SU-DHL-6 (cell line): Measurements from ENCODE around the gene PXDC1.

Experiments
- H2AFZ ChIP-seq: fragments of 200-600 bp; sonication (generic); 2 replicates; pipeline ENCODE4 v1.6.1; 2014; ENCODE audit warnings: low read depth, mild to moderate bottlenecking, moderate library complexity, mixed read lengths, antibody characterized with exemption, low read length; ENCODE audit not compliant: severe bottlenecking
- H3F3A ChIP-seq: fragments of 200-600 bp; shearing (Covaris generic); 2 replicates; pipeline ENCODE4 v1.6.0; 2016; ENCODE audit warnings: antibody characterized with exemption, mild to moderate bottlenecking; ENCODE audit not compliant: insufficient read depth
- H3K27ac ChIP-seq: fragments of 200-600 bp; sonication (generic); 2 replicates; pipeline ENCODE4 v1.5.1; 2016; ENCODE audit warnings: low read depth, mild to moderate bottlenecking, low read length, moderate library complexity, mixed read lengths
- H3K27me3 ChIP-seq: fragments of 200-600 bp; sonication (generic), shearing (Covaris generic); 2 replicates; pipeline ENCODE4 v1.6.0; 2014; ENCODE audit warnings: mild to moderate bottlenecking, low read length
- H3K36me3 ChIP-seq: fragments of 200-600 bp; sonication (generic); 2 replicates; pipeline ENCODE4 v1.6.1; 2014; ENCODE audit warnings: mild to moderate bottlenecking, low read length, mixed read lengths
- H3K4me2 ChIP-seq: fragments of 300-600, 200-600 bp; shearing (Covaris generic), sonication (generic); 2 replicates; pipeline ENCODE4 v1.6.0; 2014; ENCODE audit warnings: low read length, low read depth, mild to moderate bottlenecking; ENCODE audit not compliant: poor library complexity, severe bottlenecking
- H3K4me3 ChIP-seq: fragments of 200-600 bp; sonication (generic); 2 replicates; pipeline ENCODE4 v1.5.1; 2014; ENCODE audit warnings: antibody characterized with exemption, low read length, mild to moderate bottlenecking, mixed read lengths; ENCODE audit not compliant: insufficient read depth, poor library complexity, severe bottlenecking
- H3K79me2 ChIP-seq: fragments of 200-600 bp; sonication (generic); 2 replicates; pipeline ENCODE4 v1.6.1; 2014; ENCODE audit warnings: mild to moderate bottlenecking, low read length, moderate library complexity; ENCODE audit not compliant: insufficient read depth
- H3K9ac ChIP-seq: fragments of 200-600 bp; sonication (generic); 2 replicates; pipeline ENCODE4 v1.7.0; 2014; ENCODE audit warnings: mild to moderate bottlenecking, low read length
- H3K9me2 ChIP-seq: fragments of 200-600 bp; sonication (generic); replicated peaks from 2 replicates; pipeline ENCODE4 v1.6.1; 2014; ENCODE audit warnings: low read length; ENCODE audit not compliant: insufficient read depth
- H3K9me3 ChIP-seq: fragments of 200-600 bp; sonication (generic); 2 replicates; pipeline ENCODE4 v1.6.1; 2014; ENCODE audit warnings: low read length, mixed read lengths; ENCODE audit not compliant: insufficient read depth
- H4K20me1 ChIP-seq: fragments of 200-600 bp; sonication (generic); 2 replicates; pipeline ENCODE4 v1.6.1; 2014; ENCODE audit warnings: low read depth, mild to moderate bottlenecking, antibody characterized with exemption, low read length, moderate library complexity, mixed read lengths
- EZH2phosphoT487 ChIP-seq: fragments of 200-600 bp; sonication (generic), shearing (Covaris generic); conservative IDR thresholded peaks from 2 replicates; pipeline ENCODE4 v1.6.1; 2018; ENCODE audit warnings: mild to moderate bottlenecking, antibody characterized with exemption, low read length, moderate library complexity, mixed read lengths
- TF ChIP-seq, protein P1 (sequence below): fragments of 200-600 bp; sonication (generic); IDR thresholded peaks from one replicate; pipeline ENCODE4 v1.5.1; 2017; ENCODE audit warnings: antibody characterized with exemption, mild to moderate bottlenecking, low read length, moderate library complexity; ENCODE audit not compliant: insufficient read depth, poor library complexity, severe bottlenecking

PXDC1 gene

GRCh38 chr6:3726421-3726820, 25.1 kb downstream of the PXDC1 start:
- Histone ChIP-seq H4K20me1 (no peaks in the 10 kb centered on the region), H3K9me3 (no peaks in the 10 kb centered on the region), H3K9me2 (no peaks in the 10 kb centered on the region), H2AFZ (no peak overlapping the region), H3K27ac (no peak overlapping the region), H3K27me3 (no peaks in the 10 kb centered on the region), H3K4me2 (no peak overlapping the region), H3K4me3 (no peak overlapping the region), H3K36me3 (no peaks in the 10 kb centered on the region), H3K79me2 (no peaks in the 10 kb centered on the region), H3F3A (no peaks in the 10 kb centered on the region), H3K9ac (no peak overlapping the region)
- no peak for TF ChIP-seq EZH2phosphoT487
- TF ChIP-seq, protein P1, sequence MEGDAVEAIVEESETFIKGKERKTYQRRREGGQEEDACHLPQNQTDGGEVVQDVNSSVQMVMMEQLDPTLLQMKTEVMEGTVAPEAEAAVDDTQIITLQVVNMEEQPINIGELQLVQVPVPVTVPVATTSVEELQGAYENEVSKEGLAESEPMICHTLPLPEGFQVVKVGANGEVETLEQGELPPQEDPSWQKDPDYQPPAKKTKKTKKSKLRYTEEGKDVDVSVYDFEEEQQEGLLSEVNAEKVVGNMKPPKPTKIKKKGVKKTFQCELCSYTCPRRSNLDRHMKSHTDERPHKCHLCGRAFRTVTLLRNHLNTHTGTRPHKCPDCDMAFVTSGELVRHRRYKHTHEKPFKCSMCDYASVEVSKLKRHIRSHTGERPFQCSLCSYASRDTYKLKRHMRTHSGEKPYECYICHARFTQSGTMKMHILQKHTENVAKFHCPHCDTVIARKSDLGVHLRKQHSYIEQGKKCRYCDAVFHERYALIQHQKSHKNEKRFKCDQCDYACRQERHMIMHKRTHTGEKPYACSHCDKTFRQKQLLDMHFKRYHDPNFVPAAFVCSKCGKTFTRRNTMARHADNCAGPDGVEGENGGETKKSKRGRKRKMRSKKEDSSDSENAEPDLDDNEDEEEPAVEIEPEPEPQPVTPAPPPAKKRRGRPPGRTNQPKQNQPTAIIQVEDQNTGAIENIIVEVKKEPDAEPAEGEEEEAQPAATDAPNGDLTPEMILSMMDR = no peak

- Histone ChIP-seq H3K9ac (no peak overlapping the region), H3K4me3 (no peak overlapping the region), H3F3A (no peaks in the 10 kb centered on the region), H2AFZ (no peak overlapping the region), H3K79me2 (no peaks in the 10 kb centered on the region), H3K27me3 (no peaks in the 10 kb centered on the region), H3K9me2 (no peaks in the 10 kb centered on the region), H3K27ac (no peak overlapping the region), H3K36me3 (no peaks in the 10 kb centered on the region), H3K4me2 (no peak overlapping the region), H4K20me1 (no peaks in the 10 kb centered on the region), H3K9me3 (no peaks in the 10 kb centered on the region)
- TF ChIP-seq, protein P1 = no peak
- TF ChIP-seq EZH2phosphoT487 = no peak
Measured at GRCh38 chr6:3725145-3726047, 26.1 kb downstream of the PXDC1 start.

- Histone ChIP-seq H4K20me1 (no peaks in the 10 kb centered on the region), H3K9ac (no peak overlapping the region)
- TF ChIP-seq, protein P1 = no peak
- no peak for TF ChIP-seq EZH2phosphoT487
Measured at GRCh38 chr6:3724451-3725144, 26.9 kb downstream of the PXDC1 start.

More at GRCh38 chr6:3724451-3725144, 26.9 kb downstream of the PXDC1 start:
- no peak overlapping the region for H3K4me3 ChIP-seq
- H3F3A ChIP-seq = no peaks in the 10 kb centered on the region
- no peak overlapping the region for H2AFZ ChIP-seq
- H3K27ac ChIP-seq = no peak overlapping the region
- H3K27me3 ChIP-seq = no peaks in the 10 kb centered on the region
- no peaks in the 10 kb centered on the region for H3K9me2 ChIP-seq
- H3K9me3 ChIP-seq = no peaks in the 10 kb centered on the region
- H3K4me2 ChIP-seq = no peak overlapping the region
- H3K79me2 ChIP-seq = no peaks in the 10 kb centered on the region
- no peaks in the 10 kb centered on the region for H3K36me3 ChIP-seq
